22Rv1 (cell line): ENCODE measurements around the gene PALD1.

Experiments used
- ZFX ChIP-seq: fragments of 450-650 bp; IDR thresholded peaks from 2 replicates; pipeline ENCODE4 v1.6.1; 2017; ENCODE audit warnings: antibody characterized with exemption, borderline replicate concordance
- TF ChIP-seq, protein P1 (sequence below): fragments of 450-650 bp; IDR thresholded peaks from 2 replicates; pipeline ENCODE4 v1.5.1; 2017; ENCODE audit warnings: mild to moderate bottlenecking

DNA sequence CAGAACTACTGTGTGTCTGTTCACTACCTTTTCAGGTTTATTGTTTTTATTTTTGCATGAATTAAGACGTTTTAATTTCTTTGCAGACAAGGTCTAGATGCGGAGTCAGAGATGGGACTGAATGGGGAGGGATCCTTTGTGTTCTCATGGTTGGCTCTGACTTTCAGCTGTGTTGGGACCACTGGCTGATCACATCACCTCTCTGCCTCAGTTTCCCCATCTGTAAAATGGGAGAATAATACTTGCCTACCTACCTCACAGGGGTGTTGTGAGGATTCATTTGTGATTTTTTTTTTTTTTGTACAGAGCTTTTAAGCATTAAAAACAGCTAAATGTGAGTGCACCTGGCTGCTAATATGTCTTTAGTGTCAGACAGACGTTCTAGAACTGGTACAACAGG lies 89.5 kb downstream of the PALD1 start:
- TF ChIP-seq, protein P1, sequence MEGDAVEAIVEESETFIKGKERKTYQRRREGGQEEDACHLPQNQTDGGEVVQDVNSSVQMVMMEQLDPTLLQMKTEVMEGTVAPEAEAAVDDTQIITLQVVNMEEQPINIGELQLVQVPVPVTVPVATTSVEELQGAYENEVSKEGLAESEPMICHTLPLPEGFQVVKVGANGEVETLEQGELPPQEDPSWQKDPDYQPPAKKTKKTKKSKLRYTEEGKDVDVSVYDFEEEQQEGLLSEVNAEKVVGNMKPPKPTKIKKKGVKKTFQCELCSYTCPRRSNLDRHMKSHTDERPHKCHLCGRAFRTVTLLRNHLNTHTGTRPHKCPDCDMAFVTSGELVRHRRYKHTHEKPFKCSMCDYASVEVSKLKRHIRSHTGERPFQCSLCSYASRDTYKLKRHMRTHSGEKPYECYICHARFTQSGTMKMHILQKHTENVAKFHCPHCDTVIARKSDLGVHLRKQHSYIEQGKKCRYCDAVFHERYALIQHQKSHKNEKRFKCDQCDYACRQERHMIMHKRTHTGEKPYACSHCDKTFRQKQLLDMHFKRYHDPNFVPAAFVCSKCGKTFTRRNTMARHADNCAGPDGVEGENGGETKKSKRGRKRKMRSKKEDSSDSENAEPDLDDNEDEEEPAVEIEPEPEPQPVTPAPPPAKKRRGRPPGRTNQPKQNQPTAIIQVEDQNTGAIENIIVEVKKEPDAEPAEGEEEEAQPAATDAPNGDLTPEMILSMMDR, result no peak
- TF ChIP-seq ZFX, result no peak
